ENCODE measurements around the gene AGPAT4.

DNA sequence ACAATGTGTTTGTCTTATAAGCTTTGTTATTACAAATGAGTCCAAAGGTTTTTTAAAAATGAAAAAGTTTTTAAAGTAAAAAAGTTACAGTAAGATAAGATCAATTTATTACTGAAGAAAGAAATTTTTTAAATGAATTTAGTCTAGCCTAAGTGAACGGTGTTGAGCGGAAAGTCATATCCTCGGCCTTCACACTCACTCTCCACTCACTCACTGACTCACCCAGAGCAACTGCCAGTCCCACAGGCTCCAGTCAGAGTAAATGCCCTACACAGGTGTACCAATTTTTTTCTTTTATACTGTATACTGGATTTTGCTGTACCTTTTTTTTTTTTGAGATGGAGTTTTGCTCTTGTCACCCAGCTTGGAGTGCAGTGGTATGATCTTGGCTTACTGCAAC, 42.7 kb upstream of the AGPAT4 start:
- TF ChIP-seq CTCF (IDR thresholded peaks at IDR 0.05; ENCODE audit: low read depth, low read length, poor library complexity, severe bottlenecking) (no peak), EZH2phosphoT487 (IDR thresholded peaks at IDR 0.05; ENCODE audit: borderline replicate concordance, low read length) (no peak)

Data from DOHH2 (cell line).